Smooth muscle cell (in vitro differentiated cells): ENCODE data around the gene KIAA0930. TPM values are rescaled to one million over a fixed set of nuclear protein-coding genes. Genes with fewer than 3 reads are reported as not detected.

ENCODE experiments used
- DNase-seq: peaks from one replicate; lab custom pipeline; 2025; ENCODE audit not compliant: unreplicated experiment; lab: John Stamatoyannopoulos, UW
- H2AFZ ChIP-seq: fragments of 200-600 bp; sonication (generic); 2 replicates; pipeline ENCODE4 v1.6.0; 2016; ENCODE audit warnings: antibody characterized with exemption, low read depth, mild to moderate bottlenecking
- H3F3A ChIP-seq: fragments of 200-600 bp; sonication (generic); 2 replicates; pipeline ENCODE4 v1.6.0; 2017; ENCODE audit warnings: antibody characterized with exemption, low read depth
- H3K27ac ChIP-seq: fragments of 200-600 bp; sonication (generic); 2 replicates; pipeline ENCODE4 v1.5.1; 2016; ENCODE audit warnings: low read depth, mild to moderate bottlenecking
- H3K27me3 ChIP-seq: fragments of 200-600 bp; sonication (generic); 2 replicates; pipeline ENCODE4 v1.6.1; 2016; ENCODE audit warnings: low read depth, mild to moderate bottlenecking
- H3K36me3 ChIP-seq: fragments of 200-600 bp; sonication (generic); 2 replicates; pipeline ENCODE4 v1.5.1; 2016; ENCODE audit warnings: low read depth
- H3K4me1 ChIP-seq: fragments of 200-600 bp; sonication (generic); 2 replicates; pipeline ENCODE4 v1.5.1; 2016; ENCODE audit warnings: low read depth
- H3K4me2 ChIP-seq: fragments of 200-600 bp; sonication (generic); 2 replicates; pipeline ENCODE4 v1.6.0; 2016; ENCODE audit warnings: mild to moderate bottlenecking
- H3K4me3 ChIP-seq: fragments of 200-600 bp; sonication (generic); 2 replicates; pipeline ENCODE4 v1.5.1; 2016; ENCODE audit warnings: mild to moderate bottlenecking
- H3K79me2 ChIP-seq: fragments of 200-600 bp; sonication (generic); 2 replicates; pipeline ENCODE4 v1.6.0; 2016; ENCODE audit warnings: low read depth, mild to moderate bottlenecking
- H3K9ac ChIP-seq: fragments of 200-600 bp; sonication (generic); 2 replicates; pipeline ENCODE4 v1.6.0; 2016; ENCODE audit warnings: low read depth
- H3K9me3 ChIP-seq: fragments of 200-600 bp; sonication (generic); replicated peaks from 2 replicates; pipeline ENCODE4 v1.5.1; 2016; ENCODE audit warnings: low read depth
- H4K20me1 ChIP-seq: fragments of 200-600 bp; sonication (generic); 2 replicates; pipeline ENCODE4 v1.6.0; 2016; ENCODE audit warnings: low read depth
- CTCF ChIP-seq: fragments of 200-600 bp; sonication (generic); IDR thresholded peaks from 2 replicates; pipeline ENCODE4 v1.5.1; 2017; ENCODE audit warnings: borderline replicate concordance, mild to moderate bottlenecking, antibody characterized with exemption; ENCODE audit not compliant: insufficient read depth, poor library complexity, severe bottlenecking
- WGBS: methylation state at CpG from one replicate; pipeline ENCODE4 v1.1.7; 2016; ENCODE audit warnings: low lambda C conversion rate; 5-methylcytosine and 5-hydroxymethylcytosine counted together
- polyA plus RNA-seq: library from polyadenylated mRNA; unstranded; fragments of >200 nt; fragmentation: Nextera tagmentation; extraction: Ambion mirVana; gene quantifications from 2 replicates; pipeline ENCODE4 v1.2.1, GENCODE V29; 2016
- total RNA-seq: library from RNA; depleted of rRNA; stranded (reverse); fragments of >200 nt; gene quantifications from 2 replicates; pipeline ENCODE4 v1.2.3, GENCODE V29; 2014

The KIAA0930 gene
- total and polyA plus RNA-seq, 2 experiments from 2014 or later, result 37.6 to 44.8 TPM

- Histone ChIP-seq H3K27me3 (no peaks in the 10 kb centered on the region), H2AFZ (no peak overlapping the region), H3K4me1 (peaks cover under 1% of the 10 kb centered on the region), H3K4me3 (no peak overlapping the region), H3F3A (peaks cover 20% of the 10 kb centered on the region), H3K27ac (peak overlapping the region; percentile 96), H3K79me2 (no peaks in the 10 kb centered on the region), H3K36me3 (no peaks in the 10 kb centered on the region), H3K4me2 (peak overlapping the region; percentile 40), H4K20me1 (no peaks in the 10 kb centered on the region), H3K9ac (peak overlapping the region; percentile 63), H3K9me3 (no peaks in the 10 kb centered on the region)
- peak; percentile 24 for DNase-seq
- 10% methylated on average over 13 of the region's 13 CpGs for WGBS
- TF ChIP-seq CTCF, result no peak
These were observed 5.6 kb upstream of the KIAA0930 start for GRCh38 chr22:45246060-45246985.

DNA sequence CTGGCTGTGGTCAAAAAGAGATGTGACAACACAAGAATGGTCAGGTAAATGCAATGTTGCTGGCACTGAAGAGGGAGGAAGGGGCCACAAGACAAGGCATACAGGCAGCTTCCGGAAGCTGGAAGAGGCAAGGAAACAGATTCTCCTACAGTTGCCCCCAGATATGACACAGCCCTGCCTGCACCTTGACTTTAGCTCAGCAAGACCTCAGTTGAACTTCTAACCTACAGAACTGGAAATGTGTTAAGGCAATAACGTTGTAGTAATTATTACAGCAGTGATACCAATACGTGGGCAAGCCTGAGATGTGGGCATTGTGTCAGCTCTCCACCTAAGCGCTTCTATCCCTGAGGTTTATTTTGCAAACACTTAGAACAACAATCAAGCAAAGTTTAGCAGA, 4.2 kb upstream of the KIAA0930 start:
- 87% methylated on average over 4 of the region's 4 CpGs for WGBS
- peak overlapping the region; percentile 96 for H3K27ac ChIP-seq

GRCh38 chr22:45242778-45243191, 2.1 kb upstream of the KIAA0930 start:
- 88% methylated on average over 6 of the region's 7 CpGs for WGBS
- Histone ChIP-seq H4K20me1 (peaks cover 26% of the 10 kb centered on the region), H2AFZ (no peak overlapping the region), H3K4me1 (peaks cover 13% of the 10 kb centered on the region), H3K27ac (no peak overlapping the region), H3K27me3 (no peaks in the 10 kb centered on the region), H3K9me3 (no peaks in the 10 kb centered on the region), H3K4me2 (no peak overlapping the region), H3K4me3 (no peak overlapping the region), H3K9ac (no peak overlapping the region), H3K36me3 (no peaks in the 10 kb centered on the region), H3F3A (peaks cover 20% of the 10 kb centered on the region), H3K79me2 (peaks cover 12% of the 10 kb centered on the region)
- DNase-seq, result no peak
- TF ChIP-seq CTCF, result no peak

More for the DNA sequence above, 4.2 kb upstream of the KIAA0930 start:
- H3K4me3 ChIP-seq, result no peak overlapping the region
- no peak for TF ChIP-seq CTCF
- H3K27me3 ChIP-seq, result no peaks in the 10 kb centered on the region
- H4K20me1 ChIP-seq, result peaks cover 4% of the 10 kb centered on the region
- no peak overlapping the region for H3K4me2 ChIP-seq
- no peaks in the 10 kb centered on the region for H3K9me3 ChIP-seq
- H3K4me1 ChIP-seq, result peaks cover 6% of the 10 kb centered on the region
- H3K36me3 ChIP-seq, result no peaks in the 10 kb centered on the region
- peaks cover 5% of the 10 kb centered on the region for H3K79me2 ChIP-seq
- no peak for DNase-seq
- no peak overlapping the region for H2AFZ ChIP-seq
- H3K9ac ChIP-seq, result no peak overlapping the region
- peaks cover 20% of the 10 kb centered on the region for H3F3A ChIP-seq
